Choroid plexus epithelial cell (primary cell): ENCODE data around the gene ZBTB39.
A peak's percentile ranks its signal among the peaks of the same experiment; 100 is the strongest.

ENCODE experiments used
- DNase-seq: peaks from one replicate; pipeline ENCODE4 v3.0.0-alpha.2; 2010; ENCODE audit warnings: low read depth
- H3K4me3 ChIP-seq: 2 replicates; pipeline ENCODE4 v1.5.1; 2011; ENCODE audit warnings: low read depth, mild to moderate bottlenecking, control low read depth, low read length, moderate library complexity
- CTCF ChIP-seq: conservative IDR thresholded peaks from 2 replicates; pipeline ENCODE4 v1.5.1; 2011; ENCODE audit warnings: low read depth, mild to moderate bottlenecking, control low read depth, inconsistent platforms, low read length, moderate library complexity

ZBTB39 gene

GRCh38 chr12:57006809-57007475 lies 596 bp upstream of the ZBTB39 start:
- TF ChIP-seq CTCF = no peak
- no peak for DNase-seq
- H3K4me3 ChIP-seq = peak overlapping the region; percentile 38

- no peak for DNase-seq
- H3K4me3 ChIP-seq = no peak overlapping the region
- no peak for TF ChIP-seq CTCF
Observed at GRCh38 chr12:57004651-57005050, 1.7 kb downstream of the ZBTB39 start.

- no peak for DNase-seq
- H3K4me3 ChIP-seq = no peak overlapping the region
Observed at GRCh38 chr12:57003395-57003794, 3.0 kb downstream of the ZBTB39 start.

GRCh38 chr12:57001448-57001906 lies 4.9 kb downstream of the ZBTB39 start:
- H3K4me3 ChIP-seq = no peak overlapping the region
- peak; percentile 78 for DNase-seq
- TF ChIP-seq CTCF = peak; percentile 89

More at GRCh38 chr12:57003395-57003794, 3.0 kb downstream of the ZBTB39 start:
- no peak for TF ChIP-seq CTCF

GRCh38 chr12:57000393-57000792 lies 6.0 kb downstream of the ZBTB39 start:
- no peak for TF ChIP-seq CTCF
- H3K4me3 ChIP-seq = no peak overlapping the region
- DNase-seq = no peak

- H3K4me3 ChIP-seq = no peak overlapping the region
- TF ChIP-seq CTCF = no peak
- no peak for DNase-seq
Observed at GRCh38 chr12:56999456-56999855, 6.9 kb downstream of the ZBTB39 start.

GRCh38 chr12:56998981-56999380 lies 7.4 kb downstream of the ZBTB39 start:
- no peak for DNase-seq
- H3K4me3 ChIP-seq = no peak overlapping the region
- TF ChIP-seq CTCF = no peak
